SU-DHL-6 (cell line): Measurements from ENCODE around the gene SYT5.

Experiments used
- CTCF ChIP-seq: fragments of 200-600 bp; sonication (generic); IDR thresholded peaks from one replicate; pipeline ENCODE4 v1.5.1; 2017; ENCODE audit warnings: antibody characterized with exemption, mild to moderate bottlenecking, low read length, moderate library complexity; ENCODE audit not compliant: insufficient read depth, poor library complexity, severe bottlenecking
- EZH2phosphoT487 ChIP-seq: fragments of 200-600 bp; sonication (generic), shearing (Covaris generic); conservative IDR thresholded peaks from 2 replicates; pipeline ENCODE4 v1.6.1; 2018; ENCODE audit warnings: mild to moderate bottlenecking, antibody characterized with exemption, low read length, moderate library complexity, mixed read lengths

GRCh38 chr19:55227241-55228014 lies 47.3 kb upstream of the SYT5 start:
- TF ChIP-seq CTCF (no peak), EZH2phosphoT487 (no peak)
